HepG2 (cell line): ENCODE results near the gene FBXW12. TPM values are rescaled to one million over a fixed set of nuclear protein-coding genes. Genes with fewer than 3 reads are reported as not detected.

Experiments used
- ARID5B ChIP-seq: IDR thresholded peaks from 2 replicates; pipeline ENCODE4 v1.4.0; 2020; ENCODE audit warnings: mild to moderate bottlenecking, missing genetic modification reagents
- ASH2L ChIP-seq: fragments of 300-600, 200-600 bp; sonication (generic); IDR thresholded peaks from 2 replicates; pipeline ENCODE4 v1.7.0; 2017; ENCODE audit warnings: low read depth, mild to moderate bottlenecking, moderate library complexity, mixed read lengths, low read length; ENCODE audit not compliant: insufficient read length
- DNMT1 ChIP-seq: sonication (generic); formaldehyde crosslinking; IDR thresholded peaks from 2 replicates; pipeline ENCODE4 v1.5.1; 2020; ENCODE audit warnings: mild to moderate bottlenecking, missing genetic modification reagents
- HOMEZ ChIP-seq: IDR thresholded peaks from 2 replicates; pipeline ENCODE4 v1.6.1; 2016; ENCODE audit warnings: low read depth
- KAT8 ChIP-seq: IDR thresholded peaks from 2 replicates; pipeline ENCODE4 v1.6.1; 2016; ENCODE audit warnings: missing genetic modification reagents, missing compliant biosample characterization
- KLF11 ChIP-seq: IDR thresholded peaks from 2 replicates; pipeline ENCODE4 v1.6.1; 2016; ENCODE audit warnings: missing compliant biosample characterization
- MXD1 ChIP-seq: sonication (generic); formaldehyde crosslinking; IDR thresholded peaks from 2 replicates; pipeline ENCODE4 v1.4.0; 2020; ENCODE audit warnings: mild to moderate bottlenecking, missing genetic modification reagents
- MXI1 ChIP-seq: IDR thresholded peaks from 3 replicates; pipeline ENCODE4 v1.6.1; 2012; ENCODE audit warnings: low read depth, low read length, inconsistent platforms, borderline replicate concordance
- NFIB ChIP-seq: sonication (generic); formaldehyde crosslinking; IDR thresholded peaks from 2 replicates; pipeline ENCODE4 v1.9.0; 2021; ENCODE audit warnings: missing genetic modification reagents, mild to moderate bottlenecking, borderline replicate concordance
- TSC22D2 ChIP-seq: sonication (generic); formaldehyde crosslinking; IDR thresholded peaks from 2 replicates; pipeline ENCODE4 v1.5.1; 2020; ENCODE audit warnings: missing genetic modification reagents, mild to moderate bottlenecking, borderline replicate concordance
- ZC3H13 ChIP-seq: sonication (generic); formaldehyde crosslinking; IDR thresholded peaks from 2 replicates; pipeline ENCODE4 v1.8.1; 2023; ENCODE audit warnings: mild to moderate bottlenecking, missing genetic modification reagents, moderate library complexity
- ZFP82 ChIP-seq: sonication (generic); formaldehyde crosslinking; IDR thresholded peaks from 2 replicates; pipeline ENCODE4 v1.5.1; 2020; ENCODE audit warnings: mild to moderate bottlenecking, missing genetic modification reagents, borderline replicate concordance
- ZFP90 ChIP-seq: sonication (generic); formaldehyde crosslinking; IDR thresholded peaks from 2 replicates; pipeline ENCODE4 v1.8.0; 2022; ENCODE audit warnings: missing genetic modification reagents, mild to moderate bottlenecking, inconsistent platforms, borderline replicate concordance
- ZNF446 ChIP-seq: sonication (generic); formaldehyde crosslinking; IDR thresholded peaks from 2 replicates; pipeline ENCODE4 v1.5.0; 2020; ENCODE audit warnings: mild to moderate bottlenecking, missing genetic modification reagents
- ZNF503 ChIP-seq: sonication (generic); formaldehyde crosslinking; IDR thresholded peaks from 2 replicates; pipeline ENCODE4 v1.4.0; 2020; ENCODE audit warnings: missing genetic modification reagents
- ZNF557 ChIP-seq: sonication (generic); formaldehyde crosslinking; IDR thresholded peaks from 2 replicates; pipeline ENCODE4 v1.4.0; 2020; ENCODE audit warnings: missing genetic modification reagents
- ZNF563 ChIP-seq: sonication (generic); formaldehyde crosslinking; IDR thresholded peaks from 2 replicates; pipeline ENCODE4 v1.8.0; 2022; ENCODE audit warnings: mild to moderate bottlenecking, moderate library complexity, missing genetic modification reagents
- ZSCAN5A ChIP-seq: sonication (generic); formaldehyde crosslinking; IDR thresholded peaks from 2 replicates; pipeline ENCODE4 v1.8.0; 2022; ENCODE audit warnings: mild to moderate bottlenecking, missing genetic modification reagents, borderline replicate concordance
- polyA plus RNA-seq, 8 experiments: library from polyadenylated mRNA; depleted of rRNA in 3 of 8; stranded (reverse) in 7 of 8; unstranded in 1 of 8; fragments of >200 nt; fragmentation: Illumina TruSeq in 4 of 8; extraction: Trizol in 4 of 8; gene quantifications; 2 replicates each; pipeline versions ENCODE4 v1.2.1 to v1.2.3, GENCODE V29; 2011 to 2016; ENCODE audit warnings: low read depth in 4 of 8, missing spikeins in 1 of 8, mixed read lengths in 1 of 8; ENCODE audit not compliant: insufficient read depth in 1 of 8
- total RNA-seq, 5 experiments: library from RNA; depleted of rRNA; stranded (reverse); fragments of >200 nt; fragmentation: Illumina TruSeq; extraction: Trizol; gene quantifications; 2 replicates each; pipeline ENCODE4 v1.2.3, GENCODE V29; 2016; ENCODE audit warnings: low read depth in 1 of 5

FBXW12 gene
- total and polyA plus RNA-seq, 2 of the 13 experiments (the other 11 are each of a cell fraction or from before 2014, with no cell fraction given) = not detected

GRCh38 chr3:48439820-48440589, 68.0 kb downstream of the FBXW12 start, which contains the start of the genes CCDC51 and TMA7 (continued):
- peak; percentile 5; the same call in 1 of the 2 replicates for TF ChIP-seq TSC22D2 (CRISPR knock-in tag)
- TF ChIP-seq HOMEZ (CRISPR knock-in tag) = no peak
- peak; percentile 80; the same call in 1 of the 2 replicates for TF ChIP-seq ZNF563 (CRISPR knock-in tag)
- TF ChIP-seq ARID5B (CRISPR knock-in tag) = peak; percentile 34; the same call in 1 of the 2 replicates
- 0 out of 2 replicates have a peak, but pooled peaks have one; percentile 55 for TF ChIP-seq KLF11 (CRISPR knock-in tag)
- no peak for TF ChIP-seq ZNF503 (CRISPR knock-in tag)
- TF ChIP-seq MXI1 = peak; percentile 45; the same call in 1 of the 3 replicates
- peak; percentile 55; the same call in 1 of the 2 replicates for TF ChIP-seq ZSCAN5A (CRISPR knock-in tag)
- TF ChIP-seq MXD1 (CRISPR knock-in tag) = peak; percentile 69; the same call in 1 of the 2 replicates
- peak; percentile 45; the same call in 1 of the 2 replicates for TF ChIP-seq ZNF446 (CRISPR knock-in tag)
- TF ChIP-seq ZC3H13 (CRISPR knock-in tag) = peak; percentile 70; the same call in 1 of the 2 replicates
- no peak for TF ChIP-seq ZFP90
- TF ChIP-seq ZFP82 (CRISPR knock-in tag) = no peak; the same call in 1 of the 2 replicates
- no peak for TF ChIP-seq ZNF557
- no peak for TF ChIP-seq DNMT1 (CRISPR knock-in tag)
- TF ChIP-seq ASH2L = peak; percentile 88
- 0 out of 2 replicates have a peak, but pooled peaks have one; percentile 36 for TF ChIP-seq NFIB
- peak; percentile 97 for TF ChIP-seq KAT8 (CRISPR knock-in tag)
